Measurements from ENCODE around the gene SBF2.
"Not testable (repeated sequence)": the region's sequence is repeated elsewhere in the genome, so short reads cannot be mapped to it uniquely, and the experiment has no call there.

SBF2 gene

DNA sequence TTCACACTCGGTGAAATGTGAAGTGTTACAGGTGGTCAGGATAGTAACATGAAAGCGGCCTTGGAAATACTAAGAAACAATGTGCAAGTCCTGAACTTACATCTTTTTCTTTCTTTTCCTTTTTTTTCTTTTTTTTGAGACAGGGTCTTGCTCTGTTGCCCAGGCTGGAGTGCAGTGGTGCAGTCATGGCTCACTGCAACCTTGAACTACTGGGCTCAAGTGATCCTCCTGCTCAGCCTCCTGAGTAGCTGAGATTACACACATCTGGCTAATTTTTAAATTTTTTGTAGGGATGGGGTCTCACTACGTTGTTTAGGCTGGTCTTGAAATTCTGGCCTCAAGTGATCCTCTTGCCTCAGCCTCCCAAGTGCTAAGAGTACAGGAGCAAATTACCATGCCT, 377.5 kb downstream of the SBF2 start:
- H3K4me3 ChIP-seq (ENCODE audit: low read depth, low read length): no peak overlapping the region
- TF ChIP-seq, protein P1, sequence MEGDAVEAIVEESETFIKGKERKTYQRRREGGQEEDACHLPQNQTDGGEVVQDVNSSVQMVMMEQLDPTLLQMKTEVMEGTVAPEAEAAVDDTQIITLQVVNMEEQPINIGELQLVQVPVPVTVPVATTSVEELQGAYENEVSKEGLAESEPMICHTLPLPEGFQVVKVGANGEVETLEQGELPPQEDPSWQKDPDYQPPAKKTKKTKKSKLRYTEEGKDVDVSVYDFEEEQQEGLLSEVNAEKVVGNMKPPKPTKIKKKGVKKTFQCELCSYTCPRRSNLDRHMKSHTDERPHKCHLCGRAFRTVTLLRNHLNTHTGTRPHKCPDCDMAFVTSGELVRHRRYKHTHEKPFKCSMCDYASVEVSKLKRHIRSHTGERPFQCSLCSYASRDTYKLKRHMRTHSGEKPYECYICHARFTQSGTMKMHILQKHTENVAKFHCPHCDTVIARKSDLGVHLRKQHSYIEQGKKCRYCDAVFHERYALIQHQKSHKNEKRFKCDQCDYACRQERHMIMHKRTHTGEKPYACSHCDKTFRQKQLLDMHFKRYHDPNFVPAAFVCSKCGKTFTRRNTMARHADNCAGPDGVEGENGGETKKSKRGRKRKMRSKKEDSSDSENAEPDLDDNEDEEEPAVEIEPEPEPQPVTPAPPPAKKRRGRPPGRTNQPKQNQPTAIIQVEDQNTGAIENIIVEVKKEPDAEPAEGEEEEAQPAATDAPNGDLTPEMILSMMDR (IDR thresholded peaks at IDR 0.05; ENCODE audit: low read depth, low read length): no peak

DNA sequence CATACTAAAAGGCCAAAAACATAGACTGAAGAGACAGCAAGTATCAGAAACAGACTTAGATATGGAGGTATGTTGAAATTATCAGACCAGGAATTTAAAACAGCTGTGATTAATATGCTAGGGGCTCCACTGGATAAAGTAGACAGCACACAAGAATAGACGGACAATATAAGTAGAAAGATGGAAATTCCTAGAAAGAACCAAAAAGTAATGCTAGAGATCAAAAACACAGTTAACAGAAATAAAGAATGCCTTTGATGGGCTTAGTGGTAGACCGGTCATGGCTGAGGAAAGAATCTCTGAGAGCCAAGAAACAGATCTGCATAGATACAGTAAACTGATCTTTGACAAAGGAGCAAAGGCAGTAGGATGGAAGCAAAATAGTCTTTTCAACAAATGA, 380.0 kb downstream of the SBF2 start:
- TF ChIP-seq, protein P1 (IDR thresholded peaks at IDR 0.05; ENCODE audit: low read depth, low read length): no peak
- no peak overlapping the region for H3K4me3 ChIP-seq (ENCODE audit: low read depth, low read length)

DNA sequence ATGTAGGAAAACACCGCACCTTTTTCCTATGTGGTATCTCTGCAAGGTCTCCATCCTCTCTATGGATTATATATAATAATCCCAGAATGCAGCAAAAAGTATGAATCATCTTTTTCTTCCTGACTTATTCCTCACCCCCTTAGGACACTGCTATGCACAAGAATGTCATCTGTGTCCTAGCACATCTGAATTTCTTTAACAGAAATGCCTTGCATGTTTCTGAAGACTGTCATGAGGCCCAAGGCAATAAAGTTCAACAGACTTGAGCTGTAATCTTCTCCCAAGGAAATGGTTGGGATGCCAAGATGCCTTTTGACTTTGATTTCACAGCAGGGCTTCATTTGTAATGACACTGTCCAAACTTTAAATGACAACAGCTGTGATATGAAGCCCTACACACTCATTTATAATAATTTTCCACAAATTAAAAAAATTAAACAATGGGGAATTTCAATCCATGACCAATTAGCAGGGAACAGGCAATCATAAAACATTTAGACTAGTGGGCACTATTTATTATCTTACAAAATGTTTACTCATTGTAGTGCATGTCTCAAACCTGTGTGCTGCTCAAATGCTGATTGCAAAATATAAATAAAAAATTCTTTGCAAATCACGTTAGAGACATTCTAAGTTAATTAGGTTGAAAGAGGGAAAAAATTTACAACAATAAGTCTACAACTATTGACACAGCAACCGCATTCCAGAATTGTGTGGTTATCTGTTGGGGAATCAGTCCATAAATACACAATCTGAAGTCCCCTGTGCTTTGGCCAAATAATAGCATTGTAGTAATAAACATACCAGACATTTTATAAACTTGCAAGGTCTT, 387.8 kb downstream of the SBF2 start:
- H3K4me3 ChIP-seq (ENCODE audit: low read depth, low read length): no peak overlapping the region
- TF ChIP-seq, protein P1 (IDR thresholded peaks at IDR 0.05; ENCODE audit: low read depth, low read length): no peak

DNA sequence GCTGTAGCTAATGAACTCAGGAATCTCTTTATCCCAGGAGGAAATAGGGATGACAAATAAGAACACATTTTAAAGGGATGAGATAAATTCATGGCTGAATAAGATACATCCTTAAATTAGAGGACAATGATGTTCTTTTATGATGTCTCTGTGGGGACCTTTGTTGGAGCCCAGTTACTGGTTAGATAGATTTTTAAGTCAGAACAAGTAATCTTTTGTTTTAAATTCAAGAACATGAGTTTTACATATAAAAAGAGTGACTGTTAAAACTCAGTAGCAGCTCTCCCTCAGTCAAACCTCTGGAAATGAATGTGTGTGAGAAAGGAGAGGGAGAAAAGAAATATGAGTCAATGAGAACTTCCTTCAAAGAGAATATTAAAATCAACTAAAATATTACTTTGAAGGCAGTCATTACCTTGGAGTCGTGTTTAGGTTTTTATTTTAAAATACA, 388.5 kb downstream of the SBF2 start:
- H3K4me3 ChIP-seq (ENCODE audit: low read depth, low read length): no peak overlapping the region
- TF ChIP-seq, protein P1 (IDR thresholded peaks at IDR 0.05; ENCODE audit: low read depth, low read length): no peak

DNA sequence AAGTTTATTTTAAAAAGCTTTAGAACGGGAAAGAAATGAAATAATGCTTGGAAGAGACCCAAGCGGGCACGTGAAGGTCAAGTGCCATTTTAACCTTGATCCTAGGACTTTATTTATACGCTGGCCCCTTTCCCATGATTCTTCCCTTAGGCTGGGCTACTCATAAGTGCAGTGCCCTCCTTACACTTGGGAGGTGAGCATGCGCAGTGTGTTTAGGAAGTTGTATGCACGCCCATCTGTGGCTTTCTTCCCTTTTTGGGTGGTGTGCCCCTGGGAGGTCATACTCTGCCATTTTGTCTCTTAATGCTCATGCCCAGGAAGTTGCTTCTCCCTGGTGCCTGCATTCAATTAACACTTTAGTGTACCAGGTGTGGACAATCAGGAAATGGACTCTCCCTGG, 390.4 kb downstream of the SBF2 start:
- no peak overlapping the region for H3K4me3 ChIP-seq (ENCODE audit: low read depth, low read length)
- TF ChIP-seq, protein P1 (IDR thresholded peaks at IDR 0.05; ENCODE audit: low read depth, low read length): no peak

DNA sequence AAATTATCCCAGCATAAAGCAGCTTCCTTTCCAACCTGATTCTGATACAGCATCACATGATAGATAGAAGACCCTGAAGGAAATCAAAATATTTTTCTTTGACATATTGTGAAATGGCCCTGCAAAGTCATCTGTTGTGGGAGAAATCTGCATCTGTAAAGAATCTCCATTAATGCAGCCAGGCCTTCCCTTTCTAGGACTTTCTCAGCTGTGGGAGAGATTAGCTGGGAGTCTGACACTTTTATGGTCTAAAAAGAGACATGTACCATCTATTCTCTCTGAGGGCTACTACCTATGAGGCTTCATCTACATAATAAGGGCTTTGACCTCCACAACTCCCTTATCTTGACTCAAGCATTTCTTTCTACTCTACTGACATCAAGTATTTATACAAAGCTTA, 392.1 kb downstream of the SBF2 start:
- TF ChIP-seq, protein P1 (IDR thresholded peaks at IDR 0.05; ENCODE audit: low read depth, low read length): no peak

DNA sequence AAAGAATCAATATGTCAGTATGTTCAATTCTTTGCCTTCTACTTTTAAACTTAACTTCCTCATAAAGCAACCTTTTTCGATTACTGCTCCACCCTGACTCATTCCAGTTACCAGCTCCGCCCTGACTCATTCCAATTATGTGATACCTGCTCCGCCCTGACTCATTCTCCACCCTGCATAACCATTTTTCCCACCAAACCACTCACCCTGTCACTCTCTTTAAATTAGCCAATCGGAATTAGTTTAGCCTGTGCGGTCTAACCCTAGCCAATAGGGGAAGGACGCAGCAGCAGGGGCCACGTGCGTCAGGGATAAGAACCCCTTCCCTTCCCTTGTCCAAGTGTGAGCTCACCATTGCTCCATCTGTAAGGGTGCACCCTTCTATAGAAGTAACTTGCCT, 393.8 kb downstream of the SBF2 start:
- not testable (repeated sequence) for H3K4me3 ChIP-seq (ENCODE audit: low read depth, low read length)

More for the DNA sequence above, 392.1 kb downstream of the SBF2 start:
- H3K4me3 ChIP-seq (ENCODE audit: low read depth, low read length): no peak overlapping the region

DNA sequence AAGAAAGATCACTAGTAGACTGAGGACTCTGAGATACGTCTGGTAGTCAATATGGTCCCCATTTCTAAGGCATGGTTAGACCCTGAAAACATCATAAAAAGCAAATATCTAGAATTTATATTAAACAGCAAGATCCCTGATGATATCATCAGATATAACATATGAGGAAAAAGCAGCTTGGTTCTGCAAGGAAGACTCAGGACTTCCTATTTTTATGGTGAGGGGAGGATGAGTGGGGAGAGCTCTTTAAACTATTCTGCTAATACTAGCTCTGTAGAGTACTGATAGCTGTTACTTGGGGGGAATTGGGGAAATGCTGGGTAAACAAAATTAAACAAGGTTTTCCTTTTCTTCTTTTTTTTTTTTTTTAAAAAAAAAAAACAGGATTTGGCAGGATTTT, 394.3 kb downstream of the SBF2 start:
- H3K4me3 ChIP-seq (ENCODE audit: low read depth, low read length): no peak overlapping the region
- TF ChIP-seq, protein P1 (IDR thresholded peaks at IDR 0.05; ENCODE audit: low read depth, low read length): no peak

All from WI38 (cell line).